Stimulated activated CD8-positive, alpha-beta memory T cell treated with anti-CD3 and anti-CD28 coated beads, Interleukin-4, amount 100 ng/mL, for 48 hours (primary cell): ENCODE data around the gene B4GALT5.
"Not testable (repeated sequence)": the region's sequence is repeated elsewhere in the genome, so short reads cannot be mapped to it uniquely, and the experiment has no call there.

ENCODE experiments used
- DNase-seq: peaks from one replicate; pipeline ENCODE4 v3.0.0-alpha.2; 2020

Gene B4GALT5

DNA sequence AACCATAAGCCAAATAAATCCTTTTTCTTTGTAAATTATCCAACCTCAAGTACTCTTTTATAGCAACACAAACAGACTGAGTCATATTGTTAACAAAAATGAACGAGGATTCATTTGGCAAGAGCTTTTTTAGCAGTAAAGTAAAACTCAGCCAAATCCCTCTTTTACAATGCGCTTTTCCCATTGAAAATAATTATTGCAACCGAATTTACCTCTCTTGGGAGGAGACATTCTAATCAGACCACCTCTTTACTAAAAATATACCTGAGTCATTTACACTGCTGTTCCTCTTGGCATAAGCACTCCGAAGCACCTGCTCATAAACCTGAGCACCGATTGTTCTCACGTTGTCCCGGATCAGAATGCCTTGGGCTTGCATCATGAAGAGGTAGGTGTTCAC is 57.4 kb downstream of the B4GALT5 start:
- DNase-seq: no peak

- DNase-seq: no peak
Observed at GRCh38 chr20:49653925-49654434, 59.7 kb downstream of the B4GALT5 start.

DNA sequence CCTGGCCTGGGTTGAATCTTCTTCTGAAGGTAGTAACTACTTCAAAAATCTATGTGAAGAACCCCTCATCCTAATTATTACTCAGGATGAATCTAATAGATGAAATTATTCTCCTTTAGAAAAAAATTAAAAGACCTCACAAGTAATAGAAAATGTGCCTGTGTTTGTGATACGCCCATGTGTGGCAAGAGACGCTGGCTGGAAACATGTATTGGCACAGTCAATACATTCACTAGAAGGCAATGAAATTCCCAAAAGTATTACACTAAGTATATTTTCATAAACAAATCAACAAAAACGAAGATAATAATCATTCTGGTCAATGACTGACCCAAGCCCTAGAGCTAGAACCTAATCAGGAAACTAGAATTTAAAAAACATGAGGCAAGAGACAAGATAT is 64.0 kb downstream of the B4GALT5 start:
- DNase-seq: no peak

DNA sequence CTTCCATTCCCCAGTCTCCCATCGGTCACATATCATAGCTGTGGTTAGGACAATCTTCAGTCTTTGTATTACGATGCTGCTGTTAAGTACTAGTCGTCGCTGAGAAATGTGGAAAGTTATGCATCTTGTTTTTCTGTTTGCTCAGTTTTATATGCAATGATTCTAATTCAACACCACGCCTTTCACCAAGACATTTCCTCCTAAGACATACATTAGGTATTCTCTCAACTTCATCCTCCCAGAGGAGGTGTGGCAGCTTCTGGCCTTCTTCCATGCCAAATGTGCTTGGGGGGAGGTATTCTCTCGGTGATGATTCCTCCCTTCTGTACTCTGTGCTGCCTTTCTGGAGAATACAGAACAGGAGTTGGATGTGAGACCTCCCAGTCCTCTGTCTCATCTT is 66.1 kb downstream of the B4GALT5 start:
- DNase-seq: no peak

- DNase-seq: no peak
Observed at GRCh38 chr20:49646528-49646927, 67.2 kb downstream of the B4GALT5 start.

DNA sequence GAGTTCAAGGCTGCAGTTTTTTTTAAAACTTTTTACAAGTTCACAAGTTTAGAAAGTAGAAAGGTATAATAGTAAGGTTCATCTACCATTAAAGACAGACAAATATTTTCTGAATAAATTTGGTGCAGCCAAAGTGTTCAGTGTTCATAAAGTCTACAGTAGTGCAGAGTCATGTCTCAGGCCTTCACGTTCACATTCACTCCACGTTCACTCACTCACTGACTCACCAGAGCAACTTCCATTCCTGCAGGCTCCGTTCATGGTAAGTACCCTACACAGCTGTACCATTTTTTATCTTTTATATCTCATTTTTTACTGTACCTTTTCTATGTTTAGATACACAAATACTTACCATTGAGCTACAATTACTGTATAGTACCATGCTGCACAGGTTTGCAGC is 67.6 kb downstream of the B4GALT5 start:
- DNase-seq: no peak

DNA sequence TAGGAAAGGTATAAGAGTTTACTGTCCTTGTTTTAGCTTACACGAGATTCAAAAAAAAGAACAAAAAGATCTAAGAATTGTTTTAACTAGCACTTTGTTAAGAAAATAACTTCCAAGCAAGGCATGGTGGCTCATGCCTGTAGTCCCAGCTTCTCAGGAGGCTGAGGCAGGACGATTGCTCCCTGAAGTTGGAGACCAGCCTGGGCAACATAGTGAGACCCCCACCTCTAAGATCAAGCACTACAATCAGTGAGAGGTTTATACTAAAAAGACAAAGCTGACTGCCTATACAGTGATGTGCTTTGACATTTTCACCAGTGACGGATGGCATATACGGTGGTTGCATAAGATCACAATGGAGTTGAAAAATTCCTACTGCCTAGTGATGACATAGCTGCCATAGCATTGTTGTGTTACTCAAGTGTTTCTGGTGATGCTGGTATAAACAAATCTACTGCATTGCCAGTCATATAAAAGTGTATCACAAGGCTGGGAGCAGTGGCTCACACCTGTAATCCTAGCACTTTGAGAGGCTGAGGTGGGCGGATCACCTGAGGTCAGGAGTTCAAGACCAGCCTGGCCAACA is 68.6 kb downstream of the B4GALT5 start:
- no peak for DNase-seq

- no peak for DNase-seq
Observed at GRCh38 chr20:49642816-49643215, 70.9 kb downstream of the B4GALT5 start.

- no peak for DNase-seq
Observed at GRCh38 chr20:49641683-49642656, 71.7 kb downstream of the B4GALT5 start.

DNA sequence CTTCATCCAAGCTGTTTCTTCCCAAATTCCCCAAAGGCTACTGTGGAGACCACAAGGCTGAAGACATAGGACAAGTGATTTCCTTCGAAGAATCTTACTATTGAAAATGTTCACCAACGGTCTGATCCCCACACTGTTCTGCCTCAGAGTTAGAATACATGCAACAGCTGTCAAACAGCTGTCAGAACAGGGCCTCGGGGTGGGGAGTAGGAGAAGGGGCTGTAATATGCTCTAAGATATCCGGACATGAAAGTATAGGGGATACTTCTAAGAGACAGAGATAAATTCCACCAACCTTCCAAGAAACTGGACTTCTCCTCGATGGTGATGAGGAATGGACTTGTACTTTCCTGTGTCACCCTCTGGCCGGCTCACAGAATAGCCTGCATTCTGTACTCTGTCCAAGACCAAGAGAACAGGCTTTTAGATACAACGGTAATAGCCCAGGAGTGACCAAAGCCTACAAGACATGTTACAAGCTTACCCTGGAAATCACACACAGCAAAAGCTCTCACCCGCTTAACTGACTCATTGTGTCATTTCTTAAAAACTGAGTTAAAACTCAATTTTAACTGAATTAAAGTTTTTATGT is 76.5 kb downstream of the B4GALT5 start:
- no peak for DNase-seq

DNA sequence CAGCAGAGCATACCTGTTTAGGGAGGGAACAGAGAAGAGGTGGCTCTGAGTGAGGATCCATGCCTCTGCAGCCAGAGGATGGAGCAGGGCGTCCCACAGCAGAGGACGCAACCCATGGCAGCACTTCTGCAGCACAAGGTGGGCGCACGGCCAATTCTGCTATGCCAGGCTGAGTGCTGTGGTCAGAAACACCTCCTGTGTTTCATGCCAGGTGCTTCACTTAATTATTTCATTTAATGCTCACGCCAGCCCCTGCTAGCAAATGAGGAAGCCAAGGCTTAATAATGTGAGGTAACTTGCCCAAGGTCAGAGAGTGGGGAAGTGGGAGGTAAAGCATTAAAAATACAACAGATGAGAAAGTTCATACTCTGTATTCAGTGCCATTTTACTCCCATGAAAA is 77.2 kb downstream of the B4GALT5 start:
- no peak for DNase-seq

GRCh38 chr20:49635866-49636265 is 77.8 kb downstream of the B4GALT5 start:
- DNase-seq: no peak

GRCh38 chr20:49635166-49635565 is 78.5 kb downstream of the B4GALT5 start:
- no peak for DNase-seq

- no peak for DNase-seq
Observed at GRCh38 chr20:49634116-49634515, 79.6 kb downstream of the B4GALT5 start.

GRCh38 chr20:49633643-49634042 is 80.0 kb downstream of the B4GALT5 start:
- DNase-seq: no peak

- DNase-seq: no peak
Observed at GRCh38 chr20:49633023-49633422, 80.7 kb downstream of the B4GALT5 start.

DNA sequence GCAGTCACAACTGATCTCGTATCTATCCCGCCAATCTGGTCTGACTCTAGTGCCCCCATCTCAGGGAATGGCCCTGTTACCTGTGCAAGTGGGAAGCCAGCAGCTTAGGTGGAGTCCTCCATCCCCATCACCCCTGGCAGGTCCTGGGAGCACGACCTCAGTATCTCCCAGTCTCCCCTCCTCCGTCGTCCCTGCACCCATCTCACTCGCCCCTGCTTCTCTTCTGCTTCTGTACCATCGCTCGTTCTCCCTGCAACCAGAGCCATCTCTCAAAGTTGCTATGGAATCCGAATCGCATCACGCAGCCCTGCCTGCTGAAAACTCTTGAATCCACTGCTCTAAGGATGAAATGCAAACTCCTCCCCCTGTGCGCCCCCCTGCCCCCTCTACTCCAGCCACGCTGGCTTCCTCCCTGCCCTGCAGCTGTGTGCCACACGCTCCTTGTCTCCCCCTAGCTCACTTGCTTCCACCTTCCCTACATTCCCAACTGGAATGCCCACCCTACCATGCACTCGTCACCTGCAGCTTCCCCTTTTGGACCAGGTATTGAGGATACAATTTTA is 81.7 kb downstream of the B4GALT5 start:
- DNase-seq: no peak

- no peak for DNase-seq
Observed at GRCh38 chr20:49631061-49631716, 82.5 kb downstream of the B4GALT5 start.

GRCh38 chr20:49630396-49630951 is 83.2 kb downstream of the B4GALT5 start:
- DNase-seq: no peak

GRCh38 chr20:49629606-49630005 is 84.1 kb downstream of the B4GALT5 start:
- no peak for DNase-seq

GRCh38 chr20:49628280-49628679 is 85.4 kb downstream of the B4GALT5 start:
- not testable (repeated sequence) for DNase-seq

GRCh38 chr20:49627329-49627761 is 86.3 kb downstream of the B4GALT5 start:
- no peak for DNase-seq
